Endothelial cell of umbilical vein (primary cell): ENCODE data around the gene ALLC.
"Not testable (repeated sequence)": the region's sequence is repeated elsewhere in the genome, so short reads cannot be mapped to it uniquely, and the experiment has no call there.

Experiments used
- CTCF ChIP-seq, 2 donors: IDR thresholded peaks; 1 replicate in 1 of 2; 2 replicates in 1 of 2; pipeline ENCODE4 v1.5.1; 2011; ENCODE audit warnings: low read length in 2 of 2, mild to moderate bottlenecking in 2 of 2, moderate library complexity in 2 of 2, control low read depth in 1 of 2, inconsistent platforms in 1 of 2, low read depth in 1 of 2; ENCODE audit not compliant: insufficient read depth in 1 of 2; ENCODE audit errors: extremely low read depth in 1 of 2
- FOS ChIP-seq: IDR thresholded peaks from 2 replicates; pipeline ENCODE4 v1.6.1; 2011; ENCODE audit warnings: mild to moderate bottlenecking, low read length, moderate library complexity, borderline replicate concordance; ENCODE audit not compliant: insufficient read depth
- MYC ChIP-seq: IDR thresholded peaks from one replicate; pipeline ENCODE4 v1.6.1; 2011; ENCODE audit warnings: mild to moderate bottlenecking, low read depth, low read length
- POLR2A ChIP-seq: IDR thresholded peaks from 2 replicates; pipeline ENCODE4 v1.6.1; 2012; ENCODE audit warnings: low read depth, mild to moderate bottlenecking, control low read depth, low read length
- POLR2AphosphoS5 ChIP-seq: IDR thresholded peaks from 2 replicates; pipeline ENCODE4 v1.6.1; 2012; ENCODE audit warnings: low read depth, mild to moderate bottlenecking, control low read depth, low read length, moderate library complexity; ENCODE audit not compliant: insufficient read depth

GRCh38 chr2:3614743-3615142 is 43.3 kb upstream of the ALLC start:
- TF ChIP-seq CTCF (IDR thresholded peaks at IDR 0.05; ENCODE audit: extremely low read depth in 1 of 2, insufficient read depth in 1 of 2, low read depth in 1 of 2, low read length in 2 of 2); FOS; POLR2A; MYC; POLR2AphosphoS5: not testable (repeated sequence)
